Neural progenitor cell (in vitro differentiated cells): ENCODE results near the gene SEPTIN6.

ENCODE experiments used
- CTCF ChIP-seq: fragments of 200-600 bp; sonication (generic); IDR thresholded peaks from 2 replicates; pipeline ENCODE4 v1.5.1; 2017; ENCODE audit warnings: antibody characterized with exemption, mild to moderate bottlenecking
- EZH2 ChIP-seq: fragments of 200-600 bp; sonication (generic); IDR thresholded peaks from 2 replicates; pipeline ENCODE4 v1.6.1; 2017; ENCODE audit warnings: antibody characterized with exemption, mild to moderate bottlenecking, moderate library complexity

- TF ChIP-seq CTCF (no peak), EZH2 (no peak)
These were observed 42.0 kb upstream of the SEPTIN6 start for GRCh38 chrX:119734897-119735339.
